ENCODE results near the gene PPP1R14D.

GRCh38 chr15:40844696-40845030 is 16.2 kb upstream of the PPP1R14D start:
- TF ChIP-seq CTCF (IDR thresholded peaks at IDR 0.05; ENCODE audit: insufficient read depth, low read length, poor library complexity, severe bottlenecking) (no peak), EZH2phosphoT487 (conservative IDR thresholded peaks at IDR 0.05; ENCODE audit: low read length) (no peak)

Measured in SU-DHL-6 (cell line).